A673 (cell line): ENCODE measurements around the gene SGK1. TPM values are rescaled to one million over a fixed set of nuclear protein-coding genes. Genes with fewer than 3 reads are reported as not detected.
A peak's percentile ranks its signal among the peaks of the same experiment; 100 is the strongest.

ENCODE experiments used
- BruUV-seq: library from RNA; stranded (reverse); fragments of 400-500 nt; replicated peaks from 2 replicates; lab custom pipeline; 2021; lab: Mats Ljungman, UMichigan
- CTCF ChIA-PET: fragments of 300-600 bp; sonication (Branson Sonifier 250); formaldehyde crosslinking; loops from one replicate; lab custom pipeline; 2022; ENCODE audit warnings: antibody characterized with exemption; lab: Charles Lee
- POLR2A ChIA-PET: fragments of 300-600 bp; sonication (Branson Sonifier 250); formaldehyde crosslinking; loops from one replicate; lab custom pipeline; 2022; ENCODE audit warnings: antibody characterized with exemption; ENCODE audit not compliant: low non-redundant PET; lab: Charles Lee
- DNase-seq: peaks from one replicate; pipeline ENCODE4 v3.0.0-alpha.2; 2015; ENCODE audit warnings: low spot score
- H3K27ac ChIP-seq: fragments of 200-600 bp; sonication (generic); 2 replicates; pipeline ENCODE4 v1.5.1; 2016; ENCODE audit warnings: mixed run types, low read depth, mild to moderate bottlenecking, mixed read lengths, antibody characterized with exemption, low read length; ENCODE audit not compliant: poor library complexity, severe bottlenecking
- H3K27me3 ChIP-seq: fragments of 200-600 bp; sonication (generic); replicated peaks from 2 replicates; pipeline ENCODE4 v1.6.1; 2017; ENCODE audit warnings: mixed run types, low read depth, mild to moderate bottlenecking, mixed read lengths, antibody characterized with exemption, low read length; ENCODE audit not compliant: insufficient read depth, poor library complexity
- H3K36me3 ChIP-seq: fragments of 200-600 bp; sonication (generic); 2 replicates; pipeline ENCODE4 v1.6.1; 2016; ENCODE audit warnings: mixed run types, mild to moderate bottlenecking, mixed read lengths, antibody characterized with exemption, low read length; ENCODE audit not compliant: insufficient read depth, poor library complexity, severe bottlenecking
- H3K4me1 ChIP-seq: fragments of 200-600 bp; sonication (generic); 2 replicates; pipeline ENCODE4 v1.6.1; 2017; ENCODE audit warnings: mixed run types, mild to moderate bottlenecking, mixed read lengths, antibody characterized with exemption, low read length; ENCODE audit not compliant: insufficient read depth, poor library complexity, severe bottlenecking
- H3K4me3 ChIP-seq: fragments of 200-600 bp; sonication (generic); 2 replicates; pipeline ENCODE4 v1.5.1; 2016; ENCODE audit warnings: low read depth, mixed run types, mild to moderate bottlenecking, mixed read lengths, low read length; ENCODE audit not compliant: poor library complexity, severe bottlenecking
- H3K9me3 ChIP-seq: fragments of 200-600 bp; sonication (generic); 2 replicates; pipeline ENCODE4 v1.6.1; 2016; ENCODE audit warnings: mixed run types, low read depth, mild to moderate bottlenecking, mixed read lengths, antibody characterized with exemption, low read length; ENCODE audit not compliant: poor library complexity, severe bottlenecking
- CTCF ChIP-seq: fragments of 300-800, 200-600 bp; sonication (generic); conservative IDR thresholded peaks from 2 replicates; pipeline ENCODE4 v1.5.1; 2017; ENCODE audit warnings: low read depth, mild to moderate bottlenecking, antibody characterized with exemption, low read length, moderate library complexity, mixed read lengths
- EZH2 ChIP-seq: fragments of 200-600 bp; sonication (generic); IDR thresholded peaks from 2 replicates; pipeline ENCODE4 v1.6.1; 2017; ENCODE audit warnings: borderline replicate concordance, low read depth, mild to moderate bottlenecking, mixed read lengths, antibody characterized with exemption, low read length; ENCODE audit not compliant: poor library complexity, severe bottlenecking
- intact Hi-C: fragments of 100-400 bp; cut with micrococcal nuclease; formaldehyde crosslinking; loops from one replicate; pipeline ENCODE4 v1.10.0; 2022; ENCODE audit not compliant: unreplicated experiment
- total RNA-seq: library from RNA; stranded (reverse); gene quantifications from 2 replicates; pipeline ENCODE4 v1.2.3, GENCODE V29; 2021

SGK1 gene
- total RNA-seq, 1 experiment from 2014 or later = 73.3 TPM

- ChIA-PET CTCF (no interaction called here), POLR2A (interaction anchor here (0.7 kb wide), 1 partner anchor 20 kb away, joined by 3 read pairs; no protein-coding TSS in a partner anchor)
- Histone ChIP-seq H3K4me3 (no peak overlapping the region), H3K4me1 (no peaks in the 10 kb centered on the region), H3K27me3 (no peaks in the 10 kb centered on the region), H3K36me3 (no peaks in the 10 kb centered on the region), H3K27ac (no peak overlapping the region), H3K9me3 (no peaks in the 10 kb centered on the region)
- DNase-seq = no peak
- no peak for TF ChIP-seq CTCF
- TF ChIP-seq EZH2 = no peak
- BruUV-seq = no TSS peak
- intact Hi-C loops = no loop called here
Observed at GRCh38 chr6:134343066-134343465, 25.2 kb upstream of the SGK1 start.

GRCh38 chr6:134341999-134342567 is 24.2 kb upstream of the SGK1 start:
- Histone ChIP-seq H3K27me3 (no peaks in the 10 kb centered on the region), H3K4me3 (no peak overlapping the region), H3K4me1 (no peaks in the 10 kb centered on the region), H3K9me3 (no peaks in the 10 kb centered on the region), H3K36me3 (no peaks in the 10 kb centered on the region), H3K27ac (no peak overlapping the region)
- intact Hi-C loops = no loop called here
- no peak for TF ChIP-seq CTCF
- no peak for TF ChIP-seq EZH2
- BruUV-seq = no TSS peak
- CTCF ChIA-PET = no interaction called here
- no peak for DNase-seq
- POLR2A ChIA-PET = no interaction called here

GRCh38 chr6:134340179-134340975 is 22.5 kb upstream of the SGK1 start:
- H3K9me3 ChIP-seq = no peaks in the 10 kb centered on the region
- TF ChIP-seq CTCF (no peak), EZH2 (no peak)
- H3K36me3 ChIP-seq = no peaks in the 10 kb centered on the region
- no peak overlapping the region for H3K4me3 ChIP-seq
- ChIA-PET CTCF (no interaction called here), POLR2A (interaction anchor here (0.5 to 0.6 kb wide), 2 partner anchors 56 to 166 kb away, joined by 3 read pairs; no protein-coding TSS in a partner anchor)
- intact Hi-C loops = no loop called here
- H3K27ac ChIP-seq = no peak overlapping the region
- no peaks in the 10 kb centered on the region for H3K4me1 ChIP-seq
- no TSS peak for BruUV-seq
- DNase-seq = peak; percentile 40
- H3K27me3 ChIP-seq = no peaks in the 10 kb centered on the region
